Thyroid gland (tissue), 4 donors: ENCODE data around the gene FASN. TPM values are rescaled to one million over a fixed set of nuclear protein-coding genes. Genes with fewer than 3 reads are reported as not detected.

Source experiments
- DNase-seq, 2 donors: peaks; one replicate each; pipeline ENCODE4 v3.0.0-alpha.2; 2019
- H3K27ac ChIP-seq, 3 donors: fragments of 200-600 bp; sonication (generic); 1 replicate in 2 of 3; 2 replicates in 1 of 3; pipeline ENCODE4 v1.5.1; 2016 to 2019; ENCODE audit warnings: mild to moderate bottlenecking in 1 of 3, moderate library complexity in 1 of 3
- H3K27me3 ChIP-seq: fragments of 200-600 bp; sonication (generic); one replicate; pipeline ENCODE4 v1.5.1; 2019
- H3K36me3 ChIP-seq, 2 donors: fragments of 200-600 bp; sonication (generic); one replicate each; pipeline ENCODE4 v1.5.1; 2016 to 2019
- H3K4me1 ChIP-seq, 2 donors: fragments of 200-600 bp; sonication (generic); one replicate each; pipeline ENCODE4 v1.5.1; 2017 to 2019
- H3K4me3 ChIP-seq, 3 donors: fragments of 200-600 bp; sonication (generic); replicated peaks in 1 of 3; 1 replicate in 2 of 3; 2 replicates in 1 of 3; pipeline ENCODE4 v1.5.1; 2016; ENCODE audit warnings: mild to moderate bottlenecking in 1 of 3
- H3K9me3 ChIP-seq: fragments of 200-600 bp; sonication (generic); one replicate; pipeline ENCODE4 v1.5.1; 2017
- POLR2A ChIP-seq, 2 donors: fragments of 450-650 bp; IDR thresholded peaks; one replicate each; pipeline ENCODE4 v1.6.1; 2017; ENCODE audit warnings: antibody characterized with exemption in 2 of 2, mild to moderate bottlenecking in 2 of 2, moderate library complexity in 1 of 2
- WGBS, 2 donors: methylation state at CpG; one replicate each; pipeline ENCODE4 v1.1.5; 2017; 5-methylcytosine and 5-hydroxymethylcytosine counted together
- intact Hi-C: fragments of 100-400 bp; cut with DNase I; formaldehyde crosslinking; loops from one replicate; pipeline ENCODE4 v1.15.1; 2023
- total RNA-seq, 4 donors: library from RNA; depleted of rRNA; stranded (reverse); fragments of >200 nt; gene quantifications; one replicate each; pipeline ENCODE4 v1.2.3, GENCODE V29; 2016
- TF ChIP-seq, protein P1 (sequence below), 6 experiments: fragments of 200-600 bp in 3 of 6; fragments of 450-650 bp in 3 of 6; sonication (generic) in 3 of 6; IDR thresholded peaks; one replicate each; pipeline ENCODE4 v1.5.1; 2016 to 2019; ENCODE audit warnings: antibody characterized with exemption in 6 of 6, mild to moderate bottlenecking in 2 of 6, inconsistent platforms in 1 of 6, moderate library complexity in 1 of 6

The FASN gene
- total RNA-seq, 4 donors from 2014 or later: 23.5 to 92.5 (median 77.3) TPM

DNA sequence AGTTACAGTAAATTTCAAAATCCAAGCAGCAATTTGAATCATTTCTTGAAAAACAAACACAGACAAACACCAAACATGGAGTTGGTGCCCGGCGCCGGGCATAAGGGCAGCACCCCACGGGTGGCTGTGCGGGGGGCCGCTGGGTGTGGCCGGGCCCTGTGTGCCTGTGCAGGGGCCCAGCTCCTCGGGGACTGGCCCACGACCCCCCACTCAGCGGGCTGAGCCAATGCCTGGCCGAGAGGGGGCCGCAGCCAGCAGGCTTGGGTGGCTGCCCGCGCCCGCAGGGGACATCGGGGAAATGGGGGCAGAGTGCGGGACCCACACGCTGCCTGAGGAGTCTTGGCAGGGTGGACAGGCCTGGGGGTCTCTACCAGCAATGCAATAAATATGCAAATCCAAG lies 19.6 kb downstream of the FASN start:
- Histone ChIP-seq H3K9me3 (no peaks in the 10 kb centered on the region), H3K27me3 (no peaks in the 10 kb centered on the region), H3K27ac (no peak overlapping the region), H3K36me3 (peaks cover 20 to 42% of the 10 kb centered on the region in 2 donors), H3K4me3 (no peak overlapping the region), H3K4me1 (no peaks in the 10 kb centered on the region)
- WGBS, 2 donors: 93 to 97% methylated on average over 10 to 11 of the region's 18 CpGs
- intact Hi-C loops: no loop called here
- DNase-seq: no peak
- TF ChIP-seq POLR2A (IDR thresholded peaks at IDR 0.05): no peak
- TF ChIP-seq, protein P1, sequence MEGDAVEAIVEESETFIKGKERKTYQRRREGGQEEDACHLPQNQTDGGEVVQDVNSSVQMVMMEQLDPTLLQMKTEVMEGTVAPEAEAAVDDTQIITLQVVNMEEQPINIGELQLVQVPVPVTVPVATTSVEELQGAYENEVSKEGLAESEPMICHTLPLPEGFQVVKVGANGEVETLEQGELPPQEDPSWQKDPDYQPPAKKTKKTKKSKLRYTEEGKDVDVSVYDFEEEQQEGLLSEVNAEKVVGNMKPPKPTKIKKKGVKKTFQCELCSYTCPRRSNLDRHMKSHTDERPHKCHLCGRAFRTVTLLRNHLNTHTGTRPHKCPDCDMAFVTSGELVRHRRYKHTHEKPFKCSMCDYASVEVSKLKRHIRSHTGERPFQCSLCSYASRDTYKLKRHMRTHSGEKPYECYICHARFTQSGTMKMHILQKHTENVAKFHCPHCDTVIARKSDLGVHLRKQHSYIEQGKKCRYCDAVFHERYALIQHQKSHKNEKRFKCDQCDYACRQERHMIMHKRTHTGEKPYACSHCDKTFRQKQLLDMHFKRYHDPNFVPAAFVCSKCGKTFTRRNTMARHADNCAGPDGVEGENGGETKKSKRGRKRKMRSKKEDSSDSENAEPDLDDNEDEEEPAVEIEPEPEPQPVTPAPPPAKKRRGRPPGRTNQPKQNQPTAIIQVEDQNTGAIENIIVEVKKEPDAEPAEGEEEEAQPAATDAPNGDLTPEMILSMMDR (IDR thresholded peaks at IDR 0.05): no peak

DNA sequence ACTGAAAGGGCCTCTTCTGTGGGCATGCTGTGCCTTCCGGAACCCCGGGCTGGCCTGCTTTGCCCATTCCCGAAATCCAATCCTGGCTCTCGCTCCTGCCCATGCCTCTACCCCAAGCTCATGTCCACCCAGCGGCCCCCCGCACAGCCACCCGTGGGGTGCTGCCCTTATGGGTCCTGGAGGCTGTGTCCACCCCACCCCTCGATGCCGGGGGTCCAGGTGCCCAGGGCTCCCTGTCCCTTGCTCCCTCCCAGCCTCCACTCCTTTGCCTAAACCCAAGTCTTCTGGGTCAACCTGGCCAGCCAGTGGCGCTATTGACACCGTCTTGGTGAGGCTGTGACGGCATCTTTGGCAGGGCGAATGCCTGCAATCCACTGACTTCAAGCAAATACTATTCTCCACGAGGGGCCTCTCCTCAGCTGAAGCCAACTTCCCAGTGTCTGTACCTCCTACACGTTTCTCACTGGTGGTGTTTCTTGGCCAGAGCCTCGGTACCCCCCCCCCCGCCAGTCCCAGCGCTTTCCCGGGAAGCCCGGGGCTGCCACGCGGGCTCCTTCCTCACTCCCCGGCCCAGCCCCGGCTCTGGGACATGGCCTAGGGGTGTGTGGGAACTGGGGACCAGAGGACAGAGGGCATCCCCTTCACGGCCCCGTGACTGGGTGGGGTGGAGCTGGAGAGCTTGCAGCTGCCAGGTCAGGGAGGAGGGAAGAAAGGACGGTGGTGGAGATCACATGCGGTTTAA lies 20.2 kb downstream of the FASN start:
- no peak for DNase-seq
- Histone ChIP-seq H3K36me3 (peaks cover 13 to 36% of the 10 kb centered on the region in 2 donors), H3K4me1 (no peaks in the 10 kb centered on the region), H3K27me3 (no peaks in the 10 kb centered on the region), H3K4me3 (no peak overlapping the region), H3K9me3 (no peaks in the 10 kb centered on the region), H3K27ac (no peak overlapping the region)
- intact Hi-C loops: no loop called here
- WGBS, 2 donors: 71 to 85% methylated on average over 23 to 28 of the region's 28 CpGs
- TF ChIP-seq POLR2A (IDR thresholded peaks at IDR 0.05): no peak
- TF ChIP-seq, protein P1 (IDR thresholded peaks at IDR 0.05): no peak

DNA sequence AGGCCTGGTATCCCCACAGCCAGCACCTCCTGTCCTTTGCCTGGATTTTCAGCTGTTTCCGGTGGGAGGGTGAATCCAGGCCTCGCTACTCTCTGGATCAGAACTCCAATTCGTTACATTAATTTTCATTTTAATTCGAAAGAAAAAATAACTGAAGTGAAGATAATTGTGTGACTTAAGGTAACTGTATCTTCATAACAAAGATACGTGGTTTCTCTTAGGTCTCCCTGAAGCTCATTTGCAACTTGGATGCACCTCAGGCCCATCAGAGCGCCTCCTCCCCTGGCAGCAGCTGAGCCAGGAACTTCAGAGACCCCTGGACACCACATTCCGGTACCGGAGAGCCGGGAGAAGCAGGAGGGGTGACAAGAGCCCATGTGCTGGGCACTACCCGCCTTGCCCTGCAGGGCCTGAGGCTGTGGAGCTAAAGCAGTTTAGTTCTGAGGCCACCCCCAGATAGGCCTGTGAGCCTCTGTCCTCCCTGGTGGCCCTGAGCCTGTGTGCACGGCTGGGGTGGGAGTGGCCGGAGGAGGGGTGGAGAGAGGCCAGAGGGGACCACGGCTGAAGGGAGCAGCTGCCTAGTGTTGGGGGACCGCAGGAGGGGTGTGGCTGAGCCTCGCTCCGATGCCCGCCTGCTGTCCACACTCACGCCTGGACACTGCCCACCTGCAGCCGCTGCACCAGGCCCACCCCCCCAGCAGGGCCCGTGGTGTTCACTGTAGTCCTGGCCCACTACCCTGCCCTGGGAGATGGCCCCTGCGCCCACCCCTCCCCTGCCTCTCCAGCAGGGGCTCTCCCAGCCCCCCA lies 21.0 kb downstream of the FASN start:
- Histone ChIP-seq H3K27ac (no peak overlapping the region), H3K36me3 (peaks cover 5 to 28% of the 10 kb centered on the region in 2 donors), H3K4me1 (no peaks in the 10 kb centered on the region), H3K27me3 (no peaks in the 10 kb centered on the region), H3K9me3 (no peaks in the 10 kb centered on the region), H3K4me3 (no peak overlapping the region)
- no peak for TF ChIP-seq POLR2A (IDR thresholded peaks at IDR 0.05)
- TF ChIP-seq, protein P1 (IDR thresholded peaks at IDR 0.05): no peak
- no peak for DNase-seq
- intact Hi-C loops: no loop called here
- 75 to 79% methylated on average over 13 to 18 of the region's 21 CpGs for WGBS, 2 donors

DNA sequence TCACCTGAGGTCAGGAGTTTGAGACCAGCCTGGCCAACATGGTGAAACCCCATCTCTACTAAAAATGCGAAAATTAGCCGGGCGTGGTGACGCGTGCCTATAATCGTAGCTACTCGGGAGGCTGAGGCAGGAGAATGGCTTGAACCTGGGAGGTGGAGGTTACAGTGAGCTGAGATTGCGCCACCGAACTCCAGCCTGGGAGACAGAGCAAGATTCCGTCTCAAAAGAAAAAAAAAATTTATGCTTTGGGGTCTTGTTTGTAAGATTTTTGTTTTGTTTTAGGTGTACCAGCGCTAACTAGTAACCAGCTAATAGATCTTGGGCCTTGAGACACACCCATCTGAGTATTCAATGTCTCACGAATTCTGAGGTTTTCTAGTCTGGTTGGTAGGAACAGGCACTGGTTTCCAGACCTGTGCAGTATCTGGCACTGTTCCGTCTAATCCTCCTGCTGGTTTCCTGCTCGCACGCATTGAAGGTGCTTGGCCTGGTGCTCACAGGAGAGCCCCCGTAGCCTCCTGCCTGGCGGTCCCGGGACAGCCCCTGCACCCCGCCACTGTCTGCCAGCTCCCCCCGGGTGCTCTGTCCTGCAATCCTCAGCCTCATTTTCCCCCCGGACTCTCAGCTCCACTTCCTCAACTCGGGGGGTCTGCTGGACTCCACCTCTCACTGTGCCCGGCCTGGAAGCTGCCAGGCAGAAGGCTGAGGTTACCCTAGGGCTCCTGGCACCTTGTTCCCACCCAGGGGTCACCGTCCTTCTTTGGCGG lies 21.8 kb downstream of the FASN start:
- H3K4me3 ChIP-seq: no peak overlapping the region
- no peaks in the 10 kb centered on the region for H3K4me1 ChIP-seq
- DNase-seq: no peak
- H3K27me3 ChIP-seq: no peaks in the 10 kb centered on the region
- intact Hi-C loops: no loop called here
- H3K9me3 ChIP-seq: no peaks in the 10 kb centered on the region
- TF ChIP-seq, protein P1 (IDR thresholded peaks at IDR 0.05): no peak
- no peak for TF ChIP-seq POLR2A (IDR thresholded peaks at IDR 0.05)
- WGBS, 2 donors: 85 to 89% methylated on average over 25 of the region's 25 CpGs
- H3K36me3 ChIP-seq: peaks cover 4 to 22% of the 10 kb centered on the region in 2 donors
- no peak overlapping the region for H3K27ac ChIP-seq
